Body of pancreas (tissue), 4 donors: ENCODE data around the gene CTH. TPM values are rescaled to one million over a fixed set of nuclear protein-coding genes. Genes with fewer than 3 reads are reported as not detected.
"Not testable (repeated sequence)": the region's sequence is repeated elsewhere in the genome, so short reads cannot be mapped to it uniquely, and the experiment has no call there.

Experiments used
- ATAC-seq: fragments of 150-250 bp; one replicate; pipeline ENCODE4 v1.9.1; 2016
- DNase-seq, 4 donors: peaks; one replicate each; pipeline ENCODE4 v3.0.0-alpha.2; 2019
- H3K27ac ChIP-seq, 4 donors: fragments of 200-600 bp; sonication (generic); 1 replicate in 3 of 4; 2 replicates in 1 of 4; pipeline versions ENCODE4 v1.5.1 to v1.6.1; 2016 to 2019; ENCODE audit warnings: mild to moderate bottlenecking in 1 of 4, mixed read lengths in 1 of 4, moderate library complexity in 1 of 4
- H3K27me3 ChIP-seq, 2 donors: fragments of 200-600 bp; sonication (generic); one replicate each; pipeline ENCODE4 v1.6.0; 2016; ENCODE audit warnings: mild to moderate bottlenecking in 1 of 2
- H3K36me3 ChIP-seq, 2 donors: fragments of 200-600 bp; sonication (generic); replicated peaks in 1 of 2; 2 replicates each; pipeline ENCODE4 v1.5.1; 2016; ENCODE audit warnings: low read depth in 2 of 2; ENCODE audit not compliant: insufficient read depth in 1 of 2
- H3K4me1 ChIP-seq: fragments of 200-600 bp; sonication (generic); one replicate; pipeline ENCODE4 v1.6.0; 2016
- H3K4me3 ChIP-seq, 2 donors: fragments of 200-600 bp; sonication (generic); 1 replicate in 1 of 2; 2 replicates in 1 of 2; pipeline ENCODE4 v1.5.1; 2016 to 2019
- H3K9me3 ChIP-seq, 3 donors: fragments of 200-600 bp; sonication (generic); 1 replicate in 2 of 3; 2 replicates in 1 of 3; pipeline ENCODE4 v1.5.1; 2016
- POLR2A ChIP-seq, 3 donors: fragments of 450-650 bp; IDR thresholded peaks; one replicate each; pipeline ENCODE4 v1.6.1; 2016; ENCODE audit warnings: antibody characterized with exemption in 3 of 3, mild to moderate bottlenecking in 2 of 3
- WGBS, 2 donors: methylation state at CpG; one replicate each; pipeline ENCODE4 v1.1.5; 2017; 5-methylcytosine and 5-hydroxymethylcytosine counted together
- intact Hi-C: fragments of 100-400 bp; cut with DNase I; formaldehyde crosslinking; loops from one replicate; pipeline ENCODE4 v1.15.1; 2023
- total RNA-seq, 2 donors: library from RNA; depleted of rRNA; stranded (reverse); fragments of >200 nt; gene quantifications; one replicate each; pipeline ENCODE4 v1.1.0, GENCODE V29; 2016
- TF ChIP-seq, protein P1 (sequence below), 7 experiments: fragments of 450-650 bp in 4 of 7; fragments of 200-600 bp in 3 of 7; sonication (generic) in 3 of 7; IDR thresholded peaks; one replicate each; pipeline ENCODE4 v1.5.1; 2016 to 2019; ENCODE audit warnings: antibody characterized with exemption in 7 of 7

The CTH gene
- total RNA-seq, 2 donors from 2014 or later, result 5.9 to 7.3 TPM

DNA sequence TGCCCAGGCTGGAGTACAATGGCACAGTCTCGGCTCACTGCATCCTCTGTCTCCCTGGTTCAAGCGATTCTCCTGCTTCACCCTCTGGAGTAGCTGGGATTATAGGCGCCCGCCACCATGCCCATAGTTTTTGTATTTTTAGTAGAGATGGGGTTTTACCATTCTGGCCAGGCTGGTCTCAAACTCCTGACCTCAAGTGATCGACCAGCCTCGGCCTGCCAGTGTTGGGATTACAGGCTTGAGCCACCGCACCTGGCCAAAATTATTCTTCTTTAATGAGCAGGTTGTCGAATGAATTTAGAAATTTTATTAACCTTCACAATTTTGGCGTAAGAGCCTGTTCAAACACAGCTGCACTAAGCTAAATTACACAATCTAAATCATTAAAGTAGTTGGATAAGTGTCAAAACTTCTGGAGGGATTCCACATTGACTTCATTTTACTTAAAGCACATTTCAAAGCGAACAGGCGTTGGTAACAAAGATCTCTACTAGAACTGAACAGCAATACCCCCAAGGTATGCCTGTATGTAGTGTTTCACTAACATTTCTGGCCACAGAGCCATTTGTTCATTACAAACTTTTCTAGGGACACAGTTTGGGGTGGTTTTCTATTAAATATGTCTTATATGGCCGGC lies 5.2 kb upstream of the CTH start:
- intact Hi-C loops, result no loop called here
- Histone ChIP-seq H3K36me3 (no peaks in the 10 kb centered on the region), H3K4me3 (no peak overlapping the region), H3K4me1 (peaks cover 4% of the 10 kb centered on the region), H3K27me3 (no peaks in the 10 kb centered on the region), H3K27ac (no peak overlapping the region), H3K9me3 (no peaks in the 10 kb centered on the region)
- no peak for ATAC-seq
- WGBS, 2 donors, result 63 to 71% methylated on average over 12 of the region's 12 CpGs
- TF ChIP-seq POLR2A (IDR thresholded peaks at IDR 0.05), result no peak
- TF ChIP-seq, protein P1, sequence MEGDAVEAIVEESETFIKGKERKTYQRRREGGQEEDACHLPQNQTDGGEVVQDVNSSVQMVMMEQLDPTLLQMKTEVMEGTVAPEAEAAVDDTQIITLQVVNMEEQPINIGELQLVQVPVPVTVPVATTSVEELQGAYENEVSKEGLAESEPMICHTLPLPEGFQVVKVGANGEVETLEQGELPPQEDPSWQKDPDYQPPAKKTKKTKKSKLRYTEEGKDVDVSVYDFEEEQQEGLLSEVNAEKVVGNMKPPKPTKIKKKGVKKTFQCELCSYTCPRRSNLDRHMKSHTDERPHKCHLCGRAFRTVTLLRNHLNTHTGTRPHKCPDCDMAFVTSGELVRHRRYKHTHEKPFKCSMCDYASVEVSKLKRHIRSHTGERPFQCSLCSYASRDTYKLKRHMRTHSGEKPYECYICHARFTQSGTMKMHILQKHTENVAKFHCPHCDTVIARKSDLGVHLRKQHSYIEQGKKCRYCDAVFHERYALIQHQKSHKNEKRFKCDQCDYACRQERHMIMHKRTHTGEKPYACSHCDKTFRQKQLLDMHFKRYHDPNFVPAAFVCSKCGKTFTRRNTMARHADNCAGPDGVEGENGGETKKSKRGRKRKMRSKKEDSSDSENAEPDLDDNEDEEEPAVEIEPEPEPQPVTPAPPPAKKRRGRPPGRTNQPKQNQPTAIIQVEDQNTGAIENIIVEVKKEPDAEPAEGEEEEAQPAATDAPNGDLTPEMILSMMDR (IDR thresholded peaks at IDR 0.05), result no peak
- no peak for DNase-seq

DNA sequence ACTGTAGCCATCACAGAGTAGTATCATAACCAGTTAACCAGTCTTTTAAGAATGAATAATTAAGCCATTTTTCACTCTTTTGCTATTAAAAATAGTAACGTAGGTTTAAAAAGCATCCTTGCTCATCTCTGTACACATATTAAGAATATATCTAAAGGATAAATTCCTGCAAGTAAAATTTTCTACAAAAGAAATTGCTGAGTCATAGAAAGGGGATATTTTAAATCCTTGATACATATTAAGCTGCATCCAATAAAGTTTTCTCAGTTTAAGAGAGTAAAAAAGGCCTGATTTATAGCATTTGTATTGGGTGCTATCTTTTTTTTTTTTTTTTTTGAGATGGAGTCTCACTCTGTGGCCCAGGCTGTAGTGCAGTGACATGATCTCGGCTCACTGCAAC lies 1.9 kb upstream of the CTH start:
- H3K27ac ChIP-seq, result no peak overlapping the region
- H3K4me3 ChIP-seq, result no peak overlapping the region
- intact Hi-C loops, result no loop called here
- DNase-seq, result no peak
- TF ChIP-seq, protein P1 (IDR thresholded peaks at IDR 0.05), result no peak
- no peak for TF ChIP-seq POLR2A (IDR thresholded peaks at IDR 0.05)
- no peak for ATAC-seq
- no peaks in the 10 kb centered on the region for H3K36me3 ChIP-seq
- WGBS, 2 donors, result 90 to 94% methylated on average over 2 of the region's 2 CpGs
- H3K4me1 ChIP-seq, result peaks cover 4% of the 10 kb centered on the region
- H3K27me3 ChIP-seq, result no peaks in the 10 kb centered on the region
- H3K9me3 ChIP-seq, result no peaks in the 10 kb centered on the region

DNA sequence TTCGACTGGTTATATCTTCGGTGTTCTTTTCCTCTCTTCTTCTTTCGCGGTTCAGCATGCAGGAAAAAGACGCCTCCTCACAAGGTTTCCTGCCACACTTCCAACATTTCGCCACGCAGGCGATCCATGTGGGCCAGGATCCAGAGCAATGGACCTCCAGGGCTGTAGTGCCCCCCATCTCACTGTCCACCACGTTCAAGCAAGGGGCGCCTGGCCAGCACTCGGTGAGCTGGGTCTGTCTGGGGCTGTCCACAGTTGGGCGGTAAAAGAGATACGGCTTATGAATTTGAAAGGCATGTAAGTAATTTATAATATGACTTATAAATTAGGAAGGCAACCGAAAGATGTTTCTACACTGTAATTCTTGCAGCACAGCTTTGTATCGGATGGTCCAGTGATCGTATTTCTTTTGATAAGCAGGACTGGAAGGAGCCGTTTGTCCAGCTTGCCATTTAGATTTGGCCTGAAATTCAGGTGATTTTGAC lies 334 bp downstream of the CTH start:
- Histone ChIP-seq H3K27ac (peak overlapping the region; percentile 89 to 99 (median 98)), H3K36me3 (no peaks in the 10 kb centered on the region), H3K9me3 (no peaks in the 10 kb centered on the region), H3K4me3 (peak overlapping the region; percentile 29 to 62), H3K4me1 (peaks cover 12% of the 10 kb centered on the region), H3K27me3 (no peaks in the 10 kb centered on the region)
- WGBS, 2 donors, result 0% methylated on average over 17 of the region's 17 CpGs
- DNase-seq, result no peak
- intact Hi-C loops, result no loop called here
- peak; percentile 33 for ATAC-seq
- no peak for TF ChIP-seq POLR2A (IDR thresholded peaks at IDR 0.05)
- TF ChIP-seq, protein P1 (IDR thresholded peaks at IDR 0.05), result no peak

DNA sequence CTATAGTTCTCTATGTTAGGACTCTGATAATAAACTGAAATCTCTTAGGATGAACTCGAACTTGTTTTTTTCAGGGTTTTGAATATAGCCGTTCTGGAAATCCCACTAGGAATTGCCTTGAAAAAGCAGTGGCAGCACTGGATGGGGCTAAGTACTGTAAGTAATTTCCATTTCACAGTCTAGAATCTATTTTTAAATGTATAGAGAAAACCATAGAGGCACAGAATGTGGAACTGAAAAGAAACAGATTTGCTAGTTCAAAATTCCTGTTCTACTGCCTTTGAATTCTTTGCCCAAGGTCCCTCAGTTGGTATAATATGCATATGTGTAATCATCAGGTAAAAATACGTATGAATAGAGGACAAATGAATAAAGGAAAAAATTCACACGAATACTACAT lies 4.8 kb downstream of the CTH start:
- no peak overlapping the region for H3K4me3 ChIP-seq
- intact Hi-C loops, result no loop called here
- H3K36me3 ChIP-seq, result no peaks in the 10 kb centered on the region
- H3K27me3 ChIP-seq, result no peaks in the 10 kb centered on the region
- no peak for TF ChIP-seq POLR2A (IDR thresholded peaks at IDR 0.05)
- TF ChIP-seq, protein P1 (IDR thresholded peaks at IDR 0.05), result no peak
- H3K27ac ChIP-seq, result no peak overlapping the region
- WGBS, 2 donors, result 67 to 71% methylated on average over 4 of the region's 4 CpGs
- DNase-seq, result no peak
- H3K4me1 ChIP-seq, result peaks cover 8% of the 10 kb centered on the region
- no peak for ATAC-seq
- H3K9me3 ChIP-seq, result no peaks in the 10 kb centered on the region

DNA sequence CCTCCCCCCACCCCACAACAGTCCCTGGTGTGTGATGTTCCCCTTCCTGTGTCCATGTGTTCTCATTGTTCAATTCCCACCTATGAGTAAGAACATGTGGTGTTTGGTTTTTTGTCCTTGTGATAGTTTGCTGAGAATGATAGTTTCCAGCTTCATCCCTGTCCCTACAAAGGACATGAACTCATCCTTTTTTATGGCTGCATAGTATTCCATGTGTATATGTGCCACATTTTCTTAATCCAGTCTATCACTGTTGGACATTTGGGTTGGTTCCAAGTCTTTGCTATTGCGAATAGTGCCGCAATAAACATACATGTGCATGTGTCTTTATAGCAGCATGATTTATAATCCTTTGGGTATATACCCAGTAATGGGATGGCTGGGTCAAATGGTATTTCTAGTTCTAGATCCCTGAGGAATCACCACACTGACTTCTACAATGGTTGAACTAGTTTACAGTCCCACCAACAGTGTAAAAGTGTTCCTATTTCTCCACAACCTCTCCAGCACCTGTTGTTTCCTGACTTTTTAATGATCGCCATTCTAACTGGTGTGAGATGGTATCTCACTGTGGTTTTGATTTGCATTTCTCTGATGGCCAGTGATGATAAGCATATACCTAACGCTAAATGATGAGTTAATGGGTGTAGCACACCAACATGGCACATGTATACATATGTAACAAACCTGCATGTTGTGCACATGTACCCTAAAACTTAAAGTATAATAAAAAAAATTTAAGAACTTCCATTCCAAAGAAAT lies 8.1 kb downstream of the CTH start:
- H3K4me3 ChIP-seq, ATAC-seq, H3K36me3 ChIP-seq, H3K27ac ChIP-seq, H3K9me3 ChIP-seq, DNase-seq, H3K27me3 ChIP-seq, H3K4me1 ChIP-seq, intact Hi-C loops: not testable (repeated sequence)
- WGBS, 2 donors, result 95 to 96% methylated on average over 4 of the region's 4 CpGs
